NCI-H1092 treated with DMSO at 0.1 percent for 48 hours (cell line): Measurements from ENCODE around the gene MYL7.
A peak's percentile ranks its signal among the peaks of the same experiment; 100 is the strongest.
"Not testable (repeated sequence)": the region's sequence is repeated elsewhere in the genome, so short reads cannot be mapped to it uniquely, and the experiment has no call there.

Experiments
- DNase-seq: peaks from one replicate; lab custom pipeline; 2025; lab: John Stamatoyannopoulos, UW

Gene MYL7, protein sequence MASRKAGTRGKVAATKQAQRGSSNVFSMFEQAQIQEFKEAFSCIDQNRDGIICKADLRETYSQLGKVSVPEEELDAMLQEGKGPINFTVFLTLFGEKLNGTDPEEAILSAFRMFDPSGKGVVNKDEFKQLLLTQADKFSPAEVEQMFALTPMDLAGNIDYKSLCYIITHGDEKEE

DNA sequence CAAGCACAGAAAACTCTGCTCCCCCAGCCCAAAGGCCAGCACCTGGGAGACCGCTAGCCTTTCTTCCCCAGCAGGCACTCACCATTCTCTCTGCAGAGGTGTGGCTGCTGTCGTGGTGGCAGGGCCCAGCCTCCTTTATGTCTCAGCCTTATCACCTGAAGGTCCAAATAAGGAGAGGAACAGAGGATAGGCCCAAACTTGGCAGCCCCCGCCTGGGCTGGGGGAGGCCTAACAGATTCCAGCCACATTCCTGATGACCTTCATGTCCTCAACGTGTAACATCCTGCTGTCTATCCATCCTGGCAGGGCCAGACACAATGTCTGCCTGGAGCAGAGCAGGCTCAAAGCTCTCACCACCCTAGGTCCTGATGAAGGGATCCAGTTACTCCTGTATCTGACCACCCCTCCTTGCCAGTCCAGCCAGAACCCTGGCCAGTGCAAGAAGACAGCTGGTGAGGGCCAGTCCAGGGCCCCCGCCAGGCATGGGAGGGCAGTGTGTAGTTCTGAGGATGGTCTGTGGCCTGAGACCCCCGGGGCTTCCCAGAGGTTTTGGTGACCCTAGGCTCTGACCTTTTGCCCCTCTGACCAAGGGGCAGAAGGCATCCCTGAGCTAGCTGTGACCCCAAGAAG is at the start of gene MYL7:
MYL7 (minus strand) TSS at position 112 of the 630 bp plus-strand sequence; CDS start at position 85, 27 bp downstream.
- DNase-seq: no peak

DNA sequence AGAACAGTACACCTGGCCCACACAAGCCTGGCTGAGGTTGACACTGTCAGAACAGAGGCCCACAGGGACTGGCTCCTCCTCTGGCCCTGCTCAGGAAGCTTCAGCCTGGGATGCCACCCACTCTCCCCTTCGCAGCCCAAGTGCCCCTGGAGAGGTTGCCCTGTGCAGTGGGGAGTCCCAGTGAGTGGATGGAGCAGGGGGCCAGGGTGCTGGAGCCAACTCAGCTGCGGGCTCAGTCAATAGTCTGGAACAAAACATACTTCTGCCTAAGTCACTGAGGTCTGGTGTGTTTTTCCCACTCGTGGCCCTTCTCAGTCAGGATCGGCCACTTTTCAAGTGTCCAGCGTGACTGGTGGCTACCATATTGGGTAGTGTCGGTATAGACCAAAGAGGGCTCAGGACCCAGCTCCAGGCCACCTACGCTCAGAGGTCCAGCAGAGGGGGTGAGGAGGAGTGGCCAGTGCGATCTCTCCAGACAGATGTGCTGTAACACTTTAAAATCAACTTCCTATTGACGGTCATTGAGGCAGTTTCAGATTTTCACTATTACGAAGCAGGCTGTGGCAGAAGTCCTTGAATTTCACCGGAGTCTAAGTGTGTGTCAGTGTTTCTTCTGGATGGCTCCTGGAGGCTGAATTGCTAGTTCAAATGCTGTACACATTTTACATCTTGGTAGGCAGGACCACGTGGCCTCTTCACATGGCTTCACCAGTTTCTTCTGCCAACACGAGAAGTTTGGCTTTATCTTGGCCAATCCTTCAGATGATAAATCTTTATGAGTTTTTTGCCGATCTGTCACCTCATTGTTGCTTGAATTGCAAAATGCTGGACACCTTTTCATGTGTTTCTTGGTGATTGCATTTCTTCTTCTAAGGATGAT is 49.1 kb upstream of the MYL7 start:
- DNase-seq: peak; percentile 40

DNA sequence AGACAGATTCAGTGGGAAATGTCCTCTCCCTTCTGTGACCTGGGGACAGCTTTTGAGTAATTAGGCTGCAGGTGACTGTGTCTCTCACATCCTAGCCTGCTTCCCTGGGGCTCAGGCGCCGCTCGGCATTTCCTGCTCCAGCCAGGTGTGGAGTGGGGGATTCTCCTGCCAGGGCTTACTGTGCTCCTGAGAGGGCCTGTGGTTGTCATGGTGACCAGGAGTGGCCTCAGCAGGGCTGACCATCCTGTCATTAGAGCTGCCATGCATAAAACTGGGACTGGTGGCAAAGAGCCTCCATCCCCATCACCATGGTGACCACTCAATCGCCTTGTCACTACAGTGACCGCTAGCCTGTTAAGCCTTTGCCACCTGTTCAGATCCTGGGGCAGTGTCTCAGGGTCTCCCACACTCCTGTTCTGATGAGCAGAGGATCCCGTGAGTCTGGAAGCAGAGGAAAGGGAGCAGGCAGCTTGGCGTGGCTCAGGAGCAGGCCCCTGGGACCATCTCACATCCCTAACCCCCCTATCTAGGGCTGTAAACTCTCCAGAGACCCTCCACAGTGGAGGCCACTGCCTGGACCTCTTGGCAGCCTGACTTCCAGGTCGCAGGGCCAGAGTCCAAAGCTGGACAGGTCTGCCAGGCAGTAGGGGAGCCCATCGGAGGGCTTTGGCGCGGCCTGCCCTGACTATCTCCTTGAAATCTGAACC is 48.3 kb upstream of the MYL7 start, which contains the start of gene GCK:
GCK (minus strand) TSS at position 154 of the 707 bp plus-strand sequence. CDS start 486 bp downstream, outside the sequence.
- peak; percentile 84 for DNase-seq

DNA sequence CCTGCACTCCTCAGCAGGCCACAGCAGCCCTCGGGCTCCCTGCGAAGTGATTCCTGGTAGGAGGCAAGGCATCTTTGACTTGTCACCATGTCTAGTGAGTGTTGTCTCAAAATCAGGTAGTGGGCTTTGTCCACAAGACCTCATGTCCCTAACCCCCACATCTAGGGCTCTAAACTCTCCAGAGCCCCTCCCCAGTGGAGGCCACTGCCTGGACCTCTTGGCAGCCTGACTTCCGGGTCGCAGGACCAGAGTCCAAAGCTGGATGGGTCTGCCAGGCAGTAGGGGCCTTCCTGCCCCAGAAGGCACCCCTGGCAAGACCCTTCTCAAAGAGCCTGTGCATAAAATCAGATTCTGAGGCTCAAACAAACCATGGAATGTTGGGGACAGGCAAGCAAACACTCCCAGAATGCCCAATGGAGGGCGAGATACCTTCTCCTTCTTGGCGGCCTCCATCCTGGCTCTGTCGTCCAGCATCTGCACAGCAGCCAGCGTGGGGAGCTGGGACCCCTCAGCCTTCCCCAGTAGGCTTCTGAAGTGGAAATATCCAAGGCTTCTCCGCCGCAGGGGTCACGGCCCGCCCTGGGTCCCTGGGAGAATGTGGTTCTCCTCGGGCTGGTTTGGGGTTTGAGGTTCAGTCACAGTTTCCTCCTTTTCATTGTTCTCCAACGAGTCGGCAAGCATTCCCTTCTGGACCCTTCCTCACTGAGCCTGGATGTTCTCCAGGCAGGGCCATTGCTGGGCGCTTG is 47.5 kb upstream of the MYL7 start:
- DNase-seq: no peak

DNA sequence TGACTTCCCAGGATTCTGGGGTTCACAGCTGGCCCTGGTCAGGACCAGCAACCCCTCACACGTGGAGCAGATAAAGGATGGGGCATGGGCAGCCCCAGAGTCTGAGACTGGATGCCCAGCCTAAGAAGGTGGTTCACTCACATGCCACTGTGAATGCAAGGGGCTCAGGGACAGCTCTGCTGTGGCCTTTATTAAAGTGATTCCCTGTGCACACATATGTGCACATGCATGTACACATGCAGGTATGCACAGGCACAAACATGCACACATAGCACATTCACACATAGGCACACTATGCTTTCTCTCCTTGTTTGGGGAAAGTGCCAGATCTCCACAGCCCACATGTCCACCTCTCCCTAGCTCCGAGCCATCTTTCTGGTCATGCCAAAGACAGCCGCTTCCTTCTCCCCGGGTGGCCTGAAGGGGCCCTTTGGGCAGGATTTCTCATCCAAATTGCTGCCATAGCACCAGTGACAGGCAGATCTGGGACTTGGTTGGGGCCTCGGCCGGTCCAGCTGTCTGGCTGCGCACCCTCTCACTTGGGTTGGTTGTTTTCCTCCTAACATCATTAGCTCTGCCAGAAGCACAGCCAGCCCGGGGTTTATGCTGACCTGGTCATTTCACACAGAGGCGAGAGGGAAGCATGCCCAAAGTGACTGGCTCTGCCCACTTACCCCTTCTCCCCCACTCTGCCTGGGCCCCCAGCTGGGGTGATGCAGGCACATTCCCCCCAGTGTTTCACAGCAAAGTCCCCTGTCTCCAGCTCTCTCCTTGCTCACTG is 46.7 kb upstream of the MYL7 start:
- no peak for DNase-seq

DNA sequence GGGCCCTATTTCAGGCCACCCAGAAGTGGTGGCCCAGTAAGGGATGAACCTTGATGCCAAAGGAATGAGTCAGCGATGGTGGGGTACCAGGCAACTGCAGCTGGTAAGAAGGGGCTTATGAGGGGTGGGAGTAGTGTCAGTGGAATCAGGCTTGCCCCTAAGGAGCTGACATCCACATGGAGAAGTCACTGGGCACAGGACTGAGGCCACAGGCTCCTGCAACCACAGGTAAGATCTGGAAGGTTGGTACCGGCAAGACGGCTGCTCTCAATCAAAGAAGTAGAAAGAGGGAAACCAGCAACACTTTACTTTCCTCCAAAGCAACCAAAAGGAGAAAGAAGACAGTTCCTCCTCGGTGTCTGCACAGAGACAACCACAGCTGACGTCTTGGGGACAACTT is 45.6 kb upstream of the MYL7 start:
- no peak for DNase-seq

DNA sequence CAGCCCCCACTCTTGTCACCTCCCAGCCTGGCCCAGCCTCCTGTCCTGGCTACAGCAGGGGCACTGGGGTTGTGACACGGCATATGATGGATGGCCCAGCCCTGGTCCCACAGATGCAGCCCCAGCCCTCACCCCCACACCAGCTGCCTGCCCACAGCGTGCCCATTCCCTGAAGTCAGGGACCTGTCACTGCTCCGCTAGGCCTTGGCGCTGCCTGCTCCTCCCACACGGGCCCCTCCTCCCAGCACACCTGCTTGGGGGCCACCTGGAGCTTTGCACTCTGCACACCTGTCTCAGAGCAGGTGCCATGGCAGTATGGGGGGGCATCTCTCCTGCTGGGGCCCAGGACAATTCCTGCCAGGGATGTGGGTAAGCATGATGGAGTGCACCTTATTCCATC is 44.6 kb upstream of the MYL7 start:
- no peak for DNase-seq

DNA sequence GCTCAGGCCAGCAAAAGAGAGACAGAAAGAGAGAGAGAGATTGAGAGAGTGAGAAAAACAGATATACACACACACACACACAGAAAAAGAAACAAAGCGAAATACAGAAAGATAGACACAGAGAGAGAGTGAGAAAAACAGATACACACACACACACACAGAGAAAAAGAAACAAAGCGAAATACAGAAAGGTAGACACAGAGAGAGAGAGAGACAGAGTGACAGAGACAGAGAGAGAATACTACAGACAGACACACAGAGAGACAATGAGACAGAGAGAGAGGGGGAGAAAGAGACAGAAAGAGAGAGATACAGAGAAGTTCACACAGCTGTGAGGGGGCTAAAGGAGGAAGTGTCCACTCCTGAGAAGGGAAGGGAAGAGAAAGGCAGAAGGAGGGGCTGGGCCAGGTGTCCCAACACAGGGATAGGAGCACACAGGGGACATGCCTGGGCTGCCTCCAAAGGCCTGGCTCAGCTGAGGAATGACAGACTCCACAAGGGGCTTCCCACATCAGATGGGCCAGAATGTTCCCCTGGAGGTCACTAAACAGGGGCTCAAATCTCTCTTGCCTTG is 43.8 kb upstream of the MYL7 start:
- DNase-seq: no peak

DNA sequence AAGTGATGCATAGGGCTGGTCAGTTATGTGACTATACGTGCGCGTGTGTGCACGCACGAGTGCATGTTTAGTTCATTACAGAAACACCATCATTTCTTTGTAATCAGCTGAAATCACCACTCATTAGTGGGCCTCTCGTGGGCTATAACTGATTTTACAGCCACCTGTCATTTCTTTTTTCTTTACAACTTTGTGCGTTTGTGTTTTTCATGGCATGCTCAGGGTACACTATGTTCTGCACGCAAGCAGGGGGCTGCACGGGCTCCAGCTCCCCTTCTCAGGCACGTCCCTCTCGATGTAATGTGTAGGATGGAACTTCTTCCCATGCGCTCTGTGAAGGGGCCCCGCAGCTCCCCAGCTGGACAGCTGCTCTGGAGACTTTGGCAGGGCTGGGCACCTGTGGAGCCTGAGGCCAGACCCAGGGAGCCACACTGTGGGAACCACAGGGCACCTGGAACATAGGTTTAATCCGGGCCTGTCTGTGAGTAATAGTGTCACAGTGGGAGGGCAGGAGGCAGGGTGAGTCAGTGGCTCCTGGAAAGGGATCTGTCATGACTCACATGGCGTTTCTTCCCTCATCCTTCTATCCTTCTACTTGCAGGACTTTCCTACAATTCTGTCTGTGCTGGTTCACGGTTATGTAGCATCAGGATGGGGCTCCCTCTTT is 43.2 kb upstream of the MYL7 start:
- no peak for DNase-seq

DNA sequence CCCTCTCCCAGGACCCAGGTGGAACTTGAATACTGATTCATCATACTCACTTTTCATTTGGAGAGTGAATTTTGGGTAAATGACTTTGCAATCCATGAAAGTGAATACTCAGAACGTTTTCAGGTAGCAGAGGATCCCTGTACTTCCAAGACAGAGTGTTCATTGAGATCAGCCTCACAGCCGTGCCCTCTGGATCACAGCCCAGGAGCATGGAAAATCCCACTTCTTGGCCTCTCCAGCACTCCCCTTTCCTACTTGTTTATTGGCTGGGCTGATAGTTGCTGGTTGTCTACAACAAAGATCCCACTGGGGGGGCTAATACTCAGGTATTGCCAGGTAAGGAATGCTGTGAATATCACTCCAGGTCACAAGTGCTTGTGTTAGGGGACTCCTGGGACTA is 42.3 kb upstream of the MYL7 start:
- no peak for DNase-seq

DNA sequence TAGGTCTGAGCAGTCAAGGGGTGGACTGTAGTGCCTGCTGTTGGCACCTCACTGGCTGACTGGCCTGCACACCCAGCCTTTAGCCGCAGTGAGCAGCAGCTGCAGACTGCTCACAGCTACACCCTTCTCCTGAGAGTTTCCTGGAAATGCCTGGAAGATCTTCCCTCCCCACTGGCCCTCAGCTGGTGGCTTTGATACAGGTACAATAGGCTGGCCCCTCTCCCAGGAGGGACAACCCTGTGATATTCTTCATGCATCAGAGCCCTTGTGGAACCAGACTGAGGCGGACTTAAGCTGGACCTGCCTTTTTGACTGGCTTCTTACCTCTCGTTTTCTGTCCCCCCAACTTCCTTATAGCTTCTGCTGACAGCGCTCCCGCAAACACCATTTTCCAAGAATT is 41.7 kb upstream of the MYL7 start:
- DNase-seq: no peak

DNA sequence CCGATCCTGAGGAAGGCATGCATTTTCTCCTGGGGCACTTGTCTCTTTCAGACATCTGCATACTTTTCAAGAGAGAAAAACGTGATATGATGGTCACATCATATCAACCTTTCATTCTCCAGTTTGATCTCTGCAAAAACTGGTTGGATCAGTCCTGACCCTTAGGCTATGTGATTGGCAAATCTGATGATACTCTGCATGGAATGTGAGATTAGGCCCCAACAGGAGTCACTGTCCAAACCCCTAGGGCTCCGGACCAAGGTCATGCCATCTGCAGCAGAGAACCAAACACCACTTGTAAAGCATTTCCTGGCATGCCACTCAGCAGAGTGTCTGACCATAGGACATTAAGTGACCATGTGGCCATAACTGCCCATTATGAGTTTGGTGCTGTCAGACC is 39.5 kb upstream of the MYL7 start:
- no peak for DNase-seq

DNA sequence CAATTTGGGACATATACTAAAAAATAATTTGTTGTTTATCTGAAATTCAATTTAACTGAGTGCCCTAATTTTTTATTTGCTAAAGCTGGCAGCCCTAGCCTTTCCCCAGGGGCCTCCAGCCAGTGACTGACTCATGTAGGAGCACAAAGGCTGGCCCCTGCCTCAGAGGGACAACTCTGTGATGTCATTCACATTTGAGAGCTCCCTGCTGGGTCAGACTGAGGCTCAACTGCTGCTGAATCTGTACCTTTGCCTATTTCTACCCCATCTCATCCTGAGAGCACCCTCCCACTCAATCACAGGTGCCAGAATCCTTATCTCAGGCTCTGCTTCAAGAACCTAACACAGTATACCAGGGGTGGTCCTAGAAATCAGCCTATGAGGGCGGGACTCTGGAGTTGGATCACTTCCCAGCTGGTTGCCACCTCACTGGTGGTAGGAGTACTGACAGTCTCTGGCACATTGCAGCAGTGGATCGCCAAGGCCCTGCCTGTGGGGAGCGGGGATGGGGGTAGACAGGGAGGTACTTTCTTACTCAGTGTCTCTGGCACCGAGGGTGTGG is 36.5 kb upstream of the MYL7 start:
- DNase-seq: no peak

DNA sequence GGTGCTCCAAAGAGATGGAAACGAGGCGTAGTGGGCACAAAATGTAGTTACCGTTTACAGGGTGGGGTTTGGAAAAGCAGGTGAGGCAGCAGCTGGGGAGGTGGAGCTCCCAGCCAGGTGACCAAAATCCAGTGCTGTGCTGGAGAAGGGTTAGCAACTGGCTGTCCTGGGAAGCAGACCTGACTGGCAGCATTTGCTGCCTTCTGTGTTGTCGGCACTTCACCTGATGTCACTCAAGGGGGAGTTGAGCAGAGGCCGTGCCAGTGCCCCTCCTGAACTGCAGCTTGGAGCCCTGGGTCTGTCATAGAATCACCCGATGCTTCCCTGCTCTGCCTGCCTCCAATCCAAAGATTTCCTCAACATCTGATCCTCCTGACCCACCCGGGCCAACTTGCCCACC is 35.4 kb upstream of the MYL7 start:
- no peak for DNase-seq

DNA sequence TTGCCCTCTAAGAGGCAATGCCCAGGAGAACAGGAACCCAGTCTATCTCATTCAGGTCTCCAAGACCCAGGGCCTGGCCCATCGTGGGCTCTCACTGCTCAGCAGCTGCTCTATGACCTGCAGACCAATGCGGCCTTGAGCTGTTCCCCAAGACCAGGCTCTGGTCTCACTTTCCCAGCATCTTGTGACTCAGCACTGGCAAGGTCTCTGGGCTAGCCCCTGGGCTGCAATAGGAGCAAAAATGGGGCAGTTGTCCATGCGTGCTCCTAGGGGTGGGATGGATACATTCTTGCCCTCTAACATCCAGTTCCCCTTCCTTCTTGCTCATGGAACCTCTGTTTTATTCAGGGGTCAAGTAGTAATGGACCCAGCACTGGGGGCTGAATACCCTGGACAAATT is 34.6 kb upstream of the MYL7 start:
- DNase-seq: no peak

DNA sequence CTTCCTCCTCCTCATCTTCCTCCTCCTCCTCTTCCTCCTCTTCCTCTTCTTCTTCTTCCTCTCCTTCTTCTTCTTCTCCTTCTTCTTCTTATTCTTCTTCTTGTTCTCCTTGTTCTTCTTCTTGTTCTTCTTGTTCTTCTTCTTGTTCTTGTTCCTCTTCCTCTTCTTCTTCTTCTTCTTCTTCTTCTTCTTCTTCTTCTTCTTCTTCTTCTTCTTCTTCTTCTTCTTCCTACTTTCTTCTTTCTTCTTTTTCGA is 33.5 kb upstream of the MYL7 start:
- not testable (repeated sequence) for DNase-seq

DNA sequence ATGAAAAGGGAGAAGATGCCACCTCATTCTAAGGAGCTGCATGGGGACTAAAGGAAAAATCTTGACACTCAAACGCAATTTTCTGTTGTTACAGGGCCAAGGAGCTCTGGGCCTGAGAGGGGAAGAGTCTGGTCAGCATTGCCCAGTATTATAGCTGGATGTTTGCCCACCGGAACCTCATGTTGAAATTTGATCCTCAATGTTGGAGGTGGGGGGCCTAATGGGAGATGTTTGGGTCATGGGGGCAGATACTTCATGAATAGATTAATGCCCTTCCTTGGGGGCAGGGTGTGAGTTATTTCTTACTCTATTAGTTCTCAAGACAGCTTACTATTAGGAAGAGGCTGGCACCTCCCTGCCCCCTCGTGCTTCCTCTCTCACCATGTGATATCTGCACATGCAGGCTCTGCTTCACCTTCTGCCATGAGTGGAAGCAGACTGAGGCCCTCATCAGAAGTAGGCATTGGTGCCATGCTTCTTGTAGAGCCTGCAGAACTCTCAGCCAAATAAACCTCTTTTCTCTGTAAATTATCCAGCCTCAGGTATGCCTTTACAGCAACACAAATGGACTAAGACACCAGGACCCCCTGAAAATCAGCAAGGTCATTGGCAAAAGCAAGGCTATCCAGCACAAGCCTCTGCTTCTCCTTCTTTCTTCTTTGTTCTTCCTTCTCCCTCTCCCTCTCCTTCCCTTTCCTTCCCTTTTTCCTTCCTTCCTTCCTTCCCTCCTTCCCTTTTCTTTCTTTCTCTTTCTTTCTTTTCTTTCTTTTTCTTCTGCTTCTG is 33.0 kb upstream of the MYL7 start:
- DNase-seq: no peak

DNA sequence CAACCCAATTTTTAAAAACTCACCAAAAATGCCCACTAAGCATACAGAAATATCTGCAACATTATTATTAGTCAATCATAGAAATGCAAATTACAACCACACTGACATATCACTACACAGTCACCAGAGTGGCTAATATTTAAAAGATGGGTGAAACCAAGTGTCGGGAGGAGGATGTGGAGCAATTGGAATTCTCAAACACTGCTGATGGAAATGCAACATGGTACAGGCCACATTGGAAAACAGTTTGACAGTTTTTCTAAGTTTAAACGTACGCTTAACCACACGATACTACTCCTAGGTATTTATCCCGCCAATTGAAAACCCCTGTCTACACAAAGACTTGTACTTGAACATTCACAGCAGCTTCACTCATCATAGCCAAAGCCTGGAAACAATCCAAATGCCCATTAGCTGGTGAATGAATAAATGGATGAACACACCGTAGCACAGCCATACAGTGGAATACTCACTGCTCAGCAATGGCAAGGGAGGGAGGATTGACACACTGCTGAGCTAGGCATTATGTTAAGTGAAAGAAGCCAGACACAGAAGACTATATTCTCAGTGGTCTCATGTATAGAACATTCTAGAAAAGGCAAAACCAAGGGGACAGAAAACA is 31.8 kb upstream of the MYL7 start:
- peak; percentile 87 for DNase-seq

DNA sequence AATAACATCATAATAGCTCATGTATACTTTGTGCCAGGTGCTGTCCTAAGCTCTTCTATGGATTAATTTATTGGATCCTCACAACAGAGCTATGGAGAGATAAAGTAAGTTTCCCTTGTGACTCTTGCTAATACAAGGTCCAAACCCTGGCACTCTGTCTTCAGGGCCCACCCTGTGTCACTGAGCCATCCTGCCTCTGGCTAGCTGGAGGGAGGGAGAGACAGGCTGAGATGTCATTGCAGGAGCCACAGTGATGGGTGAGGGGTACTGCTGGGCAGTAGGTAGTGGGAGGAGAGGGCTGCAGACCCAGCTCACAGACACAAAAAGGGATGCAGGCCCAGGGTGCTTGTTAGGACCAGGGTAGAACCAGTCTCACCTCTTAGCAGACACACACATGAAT is 31.2 kb upstream of the MYL7 start:
- DNase-seq: no peak
